GM19324 (cell line): ENCODE results near the gene ARPC1B.
"Not testable (repeated sequence)": the region's sequence is repeated elsewhere in the genome, so short reads cannot be mapped to it uniquely, and the experiment has no call there.

Source experiments
- ATAC-seq: cut with Tn5 transposase; IDR thresholded peaks from one replicate; pipeline ENCODE4 v1.9.1; 2021; ENCODE audit warnings: mild to moderate bottlenecking, moderate library complexity; ENCODE audit not compliant: unreplicated experiment, low FRiP score

ARPC1B gene

DNA sequence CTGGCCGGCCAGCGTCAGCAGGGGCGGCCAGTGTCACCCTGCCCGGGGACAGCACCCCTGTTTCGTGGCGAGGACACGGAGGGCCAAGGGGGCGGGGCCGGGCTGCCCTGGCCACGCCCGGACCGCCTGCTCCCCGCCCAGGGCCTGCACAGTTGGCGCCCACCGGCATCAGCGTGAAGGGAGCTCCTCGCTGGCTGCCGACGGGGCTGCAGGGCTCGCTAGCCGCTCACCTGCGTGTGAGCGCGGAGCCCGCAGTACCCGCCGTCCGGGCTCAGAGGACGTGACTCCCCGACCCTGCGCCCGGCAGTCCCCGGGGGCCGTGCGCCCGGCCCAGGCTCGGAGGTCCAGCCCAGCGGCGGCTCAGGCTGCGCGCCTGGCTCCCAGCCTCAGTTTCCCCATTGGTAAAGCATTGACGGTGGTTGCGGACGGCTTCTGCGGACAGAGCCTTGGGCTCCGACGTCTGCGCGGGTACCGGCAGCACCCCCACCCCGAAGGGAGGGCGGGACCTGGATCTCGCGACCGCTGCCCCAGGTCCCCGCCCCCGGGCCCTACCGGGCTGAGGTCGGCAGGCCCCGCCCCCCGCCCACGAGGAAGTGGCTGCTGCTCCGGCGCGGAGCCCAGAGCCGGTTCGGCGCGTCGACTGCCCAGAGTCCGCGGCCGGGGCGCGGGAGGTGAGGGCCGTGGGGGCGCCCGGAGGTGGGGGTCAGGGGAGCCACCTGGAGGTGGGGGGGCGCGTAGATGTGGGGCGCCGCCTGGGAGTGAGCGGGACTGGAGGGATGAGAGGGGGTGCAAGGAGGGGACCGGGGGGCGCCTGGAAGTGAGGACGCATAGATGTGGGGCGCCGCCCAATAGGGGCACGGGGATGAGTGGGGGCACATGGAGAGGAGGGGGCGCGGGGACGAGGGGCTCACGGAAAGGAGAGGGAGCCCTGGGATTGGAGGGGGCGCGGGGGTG, at the start of gene ARPC1B:
ARPC1B (plus strand) TSS at position 620 of the 954 bp plus-strand sequence. CDS start 10,985 bp downstream, outside the sequence.
- ATAC-seq, result peak; percentile 65

DNA sequence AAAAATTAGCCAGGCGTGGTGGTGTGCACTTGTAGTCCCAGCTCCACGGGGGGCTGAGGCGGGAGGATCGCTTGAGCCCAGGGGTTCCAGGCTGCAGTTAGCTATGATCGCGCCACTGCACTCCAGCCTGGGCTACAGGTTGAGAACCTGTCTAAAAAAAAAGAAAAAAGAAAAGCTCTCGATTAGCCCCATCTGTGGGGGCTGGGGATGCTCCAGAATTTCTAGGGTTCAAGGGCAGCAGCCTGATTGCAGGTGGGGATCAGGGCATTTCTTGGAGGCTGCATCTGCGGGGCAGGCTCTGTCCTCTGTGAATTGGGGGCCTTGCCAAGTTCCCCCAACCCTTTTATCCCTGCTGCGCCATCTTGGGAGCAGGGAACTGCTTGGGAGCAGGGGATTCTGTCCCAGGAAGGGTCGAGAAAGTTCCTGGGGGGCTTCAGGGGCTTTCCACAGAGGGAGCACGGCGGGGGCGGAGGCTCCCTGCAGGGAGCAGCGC, 49.5 kb upstream of the ARPC1B start:
- no peak for ATAC-seq

DNA sequence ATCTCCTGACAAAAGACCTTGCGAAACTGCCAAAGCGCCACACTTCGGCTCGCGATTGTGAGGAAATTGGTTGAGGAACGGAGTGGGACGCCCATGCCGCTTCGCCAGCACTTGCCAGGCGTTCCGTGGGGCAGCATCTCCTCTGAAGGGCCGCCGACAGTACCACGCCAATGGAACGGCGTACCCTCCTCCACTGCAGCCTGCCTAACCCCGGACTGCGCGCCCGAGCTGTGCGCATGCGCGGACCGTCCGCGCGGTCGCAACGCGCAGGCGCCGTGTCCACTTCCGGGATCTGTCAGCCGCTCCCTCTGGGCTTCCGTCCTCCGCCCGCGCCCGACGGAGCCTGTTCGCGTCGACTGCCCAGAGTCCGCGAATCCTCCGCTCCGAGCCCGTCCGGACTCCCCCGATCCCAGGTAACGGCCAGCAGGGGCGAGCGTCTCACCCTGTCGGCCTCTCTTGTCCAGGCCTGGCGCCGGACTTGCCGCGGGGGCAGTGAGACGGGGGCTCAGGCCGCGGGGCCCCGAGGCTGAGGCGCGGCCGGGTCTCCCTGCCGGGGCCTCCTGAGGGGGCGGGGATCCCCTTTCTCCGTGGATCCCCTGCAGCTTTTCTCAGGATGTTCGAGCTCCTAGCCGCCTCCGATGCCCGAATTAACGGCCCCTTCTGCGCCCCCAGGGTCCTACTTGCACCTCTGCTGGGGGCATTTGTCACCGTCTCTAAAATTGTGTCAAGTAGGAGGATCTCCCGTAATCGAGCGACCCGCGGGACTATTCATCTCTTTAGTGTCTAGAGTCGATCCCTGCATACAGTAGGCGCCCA, 48.7 kb upstream of the ARPC1B start, which contains the start of gene ARPC1A:
ARPC1A (plus strand) TSS at position 307 of the 816 bp plus-strand sequence. CDS start 7,456 bp downstream, outside the sequence.
- ATAC-seq, result peak; percentile 97

DNA sequence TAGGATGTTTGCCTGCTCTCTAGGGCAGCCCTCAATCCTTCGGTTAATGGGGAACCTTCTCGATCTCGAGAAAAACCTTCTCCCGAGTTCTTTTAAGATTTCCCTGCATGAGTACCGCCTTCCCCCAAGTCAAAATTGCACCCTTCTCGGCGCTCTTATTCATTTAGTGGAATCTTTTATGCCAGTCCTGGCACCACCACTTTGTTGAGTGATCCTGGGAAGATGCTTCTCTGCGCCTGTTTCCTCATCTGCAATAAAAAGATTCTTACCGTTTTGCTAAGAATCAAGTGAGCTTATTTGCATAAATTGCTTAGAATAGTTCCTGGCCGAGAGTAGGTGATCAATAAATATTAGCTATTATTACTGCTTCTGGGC, 48.1 kb upstream of the ARPC1B start:
- no peak for ATAC-seq

DNA sequence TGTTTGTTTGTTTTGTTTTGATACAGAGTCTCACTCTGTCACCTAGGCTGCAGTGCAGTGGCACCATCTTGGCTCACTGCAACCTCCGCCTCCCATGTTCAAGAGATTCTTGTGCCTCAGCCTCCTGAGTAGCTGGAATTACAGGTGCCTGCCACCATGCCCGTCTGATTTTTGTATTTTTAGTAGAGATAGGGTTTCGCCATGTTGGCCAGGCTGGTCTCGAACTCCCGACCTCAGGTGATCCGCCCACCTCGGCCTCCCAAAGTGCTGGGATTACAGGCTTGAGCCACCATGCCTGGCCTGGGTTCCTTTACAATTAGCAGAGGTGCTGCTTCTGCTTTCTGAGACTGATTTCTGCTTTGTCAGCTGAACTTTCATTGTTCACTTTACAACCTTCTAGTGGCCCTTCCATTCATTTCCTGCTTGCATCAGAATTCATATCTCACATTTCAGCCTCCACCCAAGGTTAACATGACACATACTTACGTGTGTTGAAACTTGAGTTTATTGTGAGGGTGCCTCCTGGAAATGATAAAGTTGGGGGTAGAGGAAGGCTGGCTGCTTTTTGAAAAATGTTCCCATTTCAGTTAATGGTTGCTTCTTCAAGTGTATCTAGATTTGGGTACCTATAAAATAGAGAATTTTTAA, 44.1 kb upstream of the ARPC1B start:
- not testable (repeated sequence) for ATAC-seq

DNA sequence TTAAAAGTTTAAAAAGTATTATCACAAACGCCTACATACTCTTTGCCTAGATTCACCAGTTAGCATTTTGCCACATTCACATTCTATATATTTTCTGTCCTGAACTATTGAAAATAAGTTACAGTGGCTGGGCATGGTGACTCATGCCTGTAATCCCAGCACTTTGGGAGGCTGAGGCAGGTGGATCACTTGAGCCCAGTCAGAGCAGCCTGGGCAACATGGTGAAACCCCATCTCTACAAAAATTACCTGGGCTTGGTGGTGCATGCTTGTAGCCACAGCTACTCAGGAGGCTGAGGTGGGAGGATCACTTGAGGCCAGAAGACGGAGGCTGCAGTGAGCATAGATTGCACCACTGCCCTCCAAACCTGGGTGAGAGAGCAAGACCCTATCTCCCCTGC, 43.5 kb upstream of the ARPC1B start:
- ATAC-seq, result no peak

DNA sequence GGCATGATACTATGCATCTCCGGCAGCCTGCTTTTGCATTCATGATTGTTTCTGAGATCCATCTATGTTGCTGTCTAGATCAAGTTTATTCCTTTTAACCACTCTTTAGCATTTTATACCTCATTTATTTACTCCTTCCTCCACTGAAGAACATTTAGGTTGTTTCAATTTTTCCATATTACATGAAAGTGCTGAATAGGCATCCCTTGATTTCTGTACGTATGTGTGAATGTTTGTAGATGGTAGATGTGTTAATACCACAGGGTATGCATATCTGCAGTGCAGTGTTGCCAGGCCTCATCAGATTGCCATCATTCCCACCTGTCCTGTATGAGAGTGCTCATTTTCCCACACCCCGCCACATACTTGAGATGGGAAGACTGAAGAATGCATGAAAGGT, 34.9 kb upstream of the ARPC1B start:
- no peak for ATAC-seq

DNA sequence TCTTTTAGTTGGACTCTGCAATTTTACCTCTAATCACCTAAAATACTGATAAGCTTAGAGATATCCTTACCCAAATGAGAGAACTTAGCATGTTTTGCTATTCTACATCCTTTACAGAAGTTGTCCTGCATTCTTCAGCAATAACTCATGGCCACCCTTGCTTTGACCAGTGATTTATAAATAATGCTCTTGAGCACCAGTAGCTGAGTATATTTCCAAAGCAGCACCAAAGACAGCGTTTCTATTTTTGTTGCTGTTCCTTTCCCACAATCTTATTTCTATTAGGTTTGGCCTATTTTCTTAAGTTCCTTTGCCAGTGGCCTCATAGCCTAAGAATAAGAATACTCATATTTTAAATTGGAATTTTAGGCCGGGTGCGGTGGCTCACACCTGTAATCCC, 33.9 kb upstream of the ARPC1B start:
- no peak for ATAC-seq

DNA sequence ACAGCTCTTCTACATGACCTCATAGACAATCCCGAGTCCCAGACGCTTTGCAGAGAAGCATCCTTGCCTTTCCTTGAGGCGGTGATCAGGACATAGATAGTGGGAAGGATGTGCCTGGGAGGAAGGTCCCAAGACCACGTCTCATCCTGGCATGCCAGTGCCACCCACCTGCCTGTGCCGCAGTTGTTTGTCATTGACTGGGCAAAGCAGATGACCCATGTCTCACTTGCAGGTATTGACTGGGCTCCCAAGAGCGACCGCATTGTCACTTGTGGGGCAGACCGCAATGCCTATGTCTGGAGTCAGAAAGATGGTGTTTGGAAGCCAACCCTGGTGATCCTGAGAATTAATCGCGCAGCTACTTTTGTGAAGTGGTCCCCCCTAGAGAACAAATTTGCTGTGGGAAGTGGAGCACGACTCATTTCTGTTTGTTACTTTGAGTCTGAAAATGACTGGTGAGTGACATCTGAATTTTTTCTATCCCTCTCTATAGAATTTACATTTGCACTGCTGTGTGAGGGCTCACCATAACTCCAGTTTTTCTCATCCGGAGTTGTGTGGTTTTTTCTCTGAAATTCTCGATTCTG, 30.4 kb upstream of the ARPC1B start:
- no peak for ATAC-seq

DNA sequence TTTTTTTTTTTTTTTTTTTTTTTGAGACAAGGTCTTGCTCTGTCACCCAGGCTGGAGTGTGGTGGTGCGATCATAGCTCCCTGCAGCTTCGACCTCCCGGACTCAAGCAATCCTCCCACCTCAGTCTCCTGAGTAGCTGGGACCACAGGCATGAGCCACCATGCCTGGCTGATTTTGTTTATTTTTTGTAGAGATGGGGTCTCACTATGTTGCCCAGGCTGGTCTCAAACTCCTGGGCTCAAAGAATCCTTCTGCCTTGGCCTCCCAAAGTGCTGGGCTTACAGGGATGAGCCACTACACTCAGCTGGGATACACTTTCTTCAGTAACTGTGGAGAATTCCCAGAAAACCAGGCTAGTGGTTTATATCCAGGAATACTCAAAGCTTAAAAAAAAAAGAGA, 23.9 kb upstream of the ARPC1B start:
- ATAC-seq, result not testable (repeated sequence)

DNA sequence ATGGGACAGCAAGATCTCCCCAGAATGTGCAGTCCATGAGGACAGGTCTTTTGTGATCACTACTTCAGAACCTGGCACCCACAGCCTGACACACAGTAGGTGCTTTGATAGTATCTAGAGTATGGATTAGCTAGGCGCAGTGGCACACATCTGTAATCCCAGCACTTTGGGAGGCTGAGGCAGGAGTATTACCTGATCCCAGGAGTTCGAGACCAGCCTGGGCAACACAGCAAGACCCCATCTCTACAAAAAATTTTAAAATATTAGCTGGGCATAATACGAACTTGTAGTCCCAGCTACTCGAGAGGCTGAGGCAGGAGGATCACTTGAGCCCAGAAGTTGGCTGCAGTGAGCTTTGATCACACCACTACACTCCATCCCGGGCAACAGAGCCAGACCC, 22.3 kb upstream of the ARPC1B start:
- ATAC-seq, result no peak

DNA sequence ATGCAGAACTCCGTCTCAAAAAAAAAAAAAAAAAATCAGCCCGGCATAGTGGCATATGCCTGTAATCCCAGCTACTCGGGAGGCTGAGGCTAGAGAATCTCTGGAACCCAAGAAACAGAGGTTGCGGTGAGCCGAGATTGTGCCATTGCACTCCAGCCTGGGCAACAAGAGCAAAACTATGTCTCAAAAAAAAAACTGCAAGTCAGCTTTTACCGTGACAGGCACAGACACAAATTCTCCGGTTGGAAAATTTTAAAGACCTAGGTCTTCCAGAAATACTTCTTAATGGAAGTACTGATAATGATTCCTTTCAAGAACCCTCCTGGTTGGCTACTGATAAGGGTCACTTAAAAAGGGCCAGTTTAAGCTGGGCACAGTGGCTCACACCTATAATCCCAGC, 19.4 kb upstream of the ARPC1B start:
- ATAC-seq, result no peak

DNA sequence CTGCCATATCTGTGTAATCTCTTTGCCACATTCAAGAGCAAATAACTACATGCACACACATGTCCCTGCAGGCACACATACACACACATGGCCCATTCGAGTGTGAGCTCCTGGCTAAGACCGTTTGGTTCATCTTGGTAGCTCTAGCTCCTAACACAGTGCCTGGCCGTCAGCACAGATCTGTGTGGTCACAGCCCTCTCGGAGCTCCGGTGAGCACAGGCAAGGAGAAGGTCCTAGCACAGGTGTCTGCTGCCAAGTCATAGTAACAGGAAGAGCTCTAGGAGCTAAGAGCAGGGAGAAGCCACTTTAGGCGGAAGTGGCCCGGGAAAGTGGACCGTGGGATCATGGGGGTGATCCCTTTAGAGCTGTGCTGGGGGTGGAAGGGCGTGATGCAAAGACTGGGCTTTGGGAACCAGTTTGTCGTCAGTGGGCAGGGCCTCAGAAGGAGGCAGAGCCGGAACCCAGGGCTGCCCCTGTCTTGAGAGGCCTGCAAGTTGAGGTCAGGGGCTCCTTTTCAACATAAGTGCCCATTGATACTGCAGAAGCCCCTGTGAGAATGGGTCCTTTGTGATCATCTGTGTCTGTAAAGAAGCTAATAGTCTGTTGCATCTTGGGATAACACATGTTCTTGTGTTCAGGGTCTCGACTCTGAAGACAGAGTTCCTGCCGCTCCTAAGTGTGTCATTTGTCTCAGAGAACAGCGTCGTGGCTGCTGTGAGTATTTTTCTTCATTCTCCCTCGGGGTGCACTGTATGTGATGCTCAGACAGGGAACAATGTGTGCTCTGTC, 16.6 kb upstream of the ARPC1B start:
- no peak for ATAC-seq

DNA sequence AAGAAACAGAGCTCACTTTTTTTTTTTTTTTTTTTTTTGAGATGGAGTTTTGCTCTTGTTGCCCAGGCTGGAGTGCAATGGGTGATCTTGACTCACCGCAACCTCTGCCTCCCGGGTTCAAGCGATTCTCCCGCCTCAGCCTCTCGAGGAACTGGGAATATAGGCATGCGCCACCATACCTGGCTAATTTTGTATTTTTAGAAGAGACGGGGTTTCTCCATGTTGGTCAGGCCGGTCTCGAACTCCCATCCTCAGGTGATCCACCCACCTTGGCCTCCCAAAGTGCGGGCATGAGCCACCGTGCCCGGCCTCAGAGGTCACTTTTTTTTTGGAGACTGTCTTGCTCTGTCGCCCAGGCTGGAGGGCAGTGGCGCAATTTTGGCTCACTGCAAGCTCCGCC, 16.0 kb upstream of the ARPC1B start:
- not testable (repeated sequence) for ATAC-seq

DNA sequence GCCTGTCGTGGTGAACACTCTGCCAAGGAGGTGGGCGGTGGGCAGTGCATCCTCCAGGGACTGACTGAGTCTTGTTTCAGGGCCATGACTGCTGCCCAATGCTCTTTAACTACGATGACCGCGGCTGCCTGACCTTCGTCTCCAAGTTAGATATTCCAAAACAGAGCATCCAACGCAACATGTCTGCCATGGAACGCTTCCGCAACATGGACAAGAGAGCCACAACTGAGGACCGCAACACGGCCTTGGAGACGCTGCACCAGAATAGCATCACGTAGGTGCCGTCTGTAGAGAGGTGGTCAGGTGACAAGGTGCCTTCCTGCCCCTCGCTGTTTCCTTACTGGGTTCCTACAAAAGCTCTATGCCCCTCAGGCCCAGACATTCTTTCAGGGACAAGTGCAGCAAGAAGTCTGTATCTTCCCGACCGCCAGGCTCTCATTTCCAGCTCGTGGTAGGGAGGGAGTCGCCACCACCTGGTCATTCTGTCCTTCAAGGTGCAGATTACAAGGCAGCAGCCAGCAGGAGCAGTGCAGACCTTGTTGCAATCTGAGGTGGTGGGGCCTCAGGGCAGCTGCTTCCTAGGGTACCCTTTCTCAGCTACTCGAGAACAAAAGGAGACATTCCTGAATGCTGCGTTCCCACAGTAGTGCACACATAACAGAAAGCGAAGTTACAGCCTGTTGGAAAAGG, 14.9 kb upstream of the ARPC1B start:
- no peak for ATAC-seq

DNA sequence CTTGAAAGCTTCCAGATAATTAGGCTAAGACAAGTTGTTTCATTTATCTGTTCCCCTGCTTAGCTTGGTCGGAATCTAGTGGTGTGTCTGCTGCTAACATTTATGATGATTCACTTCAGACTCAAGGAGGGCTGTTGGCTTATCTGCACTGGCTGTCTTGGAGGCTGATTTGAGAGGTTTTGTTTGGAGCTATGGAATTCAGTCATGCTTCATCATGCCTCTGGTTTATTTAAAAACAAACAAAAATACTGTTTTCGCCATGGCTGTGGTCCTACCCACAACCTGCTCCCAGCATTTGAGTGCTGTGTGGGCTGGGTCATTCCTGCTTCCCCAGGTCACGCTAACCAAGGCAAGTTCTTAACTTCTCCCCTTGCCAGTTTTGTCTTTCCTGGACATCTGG, 11.7 kb upstream of the ARPC1B start:
- no peak for ATAC-seq

DNA sequence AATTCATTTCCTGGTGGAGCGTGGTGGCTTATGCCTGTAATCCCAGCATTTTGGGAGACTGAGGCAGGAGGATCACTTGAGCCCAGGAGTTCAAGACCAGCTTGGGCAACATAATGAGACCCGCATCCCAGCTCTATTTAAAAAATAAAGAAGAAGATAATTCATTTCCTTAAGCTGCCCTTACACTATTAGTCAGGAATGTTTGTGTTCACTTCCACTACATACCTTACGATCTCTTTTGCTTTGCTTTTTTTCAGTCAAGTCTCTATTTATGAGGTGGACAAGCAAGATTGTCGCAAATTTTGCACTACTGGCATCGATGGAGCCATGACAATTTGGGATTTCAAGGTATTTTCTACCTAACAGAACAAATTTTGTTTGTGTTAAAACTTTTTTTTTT, 11.2 kb upstream of the ARPC1B start:
- no peak for ATAC-seq

DNA sequence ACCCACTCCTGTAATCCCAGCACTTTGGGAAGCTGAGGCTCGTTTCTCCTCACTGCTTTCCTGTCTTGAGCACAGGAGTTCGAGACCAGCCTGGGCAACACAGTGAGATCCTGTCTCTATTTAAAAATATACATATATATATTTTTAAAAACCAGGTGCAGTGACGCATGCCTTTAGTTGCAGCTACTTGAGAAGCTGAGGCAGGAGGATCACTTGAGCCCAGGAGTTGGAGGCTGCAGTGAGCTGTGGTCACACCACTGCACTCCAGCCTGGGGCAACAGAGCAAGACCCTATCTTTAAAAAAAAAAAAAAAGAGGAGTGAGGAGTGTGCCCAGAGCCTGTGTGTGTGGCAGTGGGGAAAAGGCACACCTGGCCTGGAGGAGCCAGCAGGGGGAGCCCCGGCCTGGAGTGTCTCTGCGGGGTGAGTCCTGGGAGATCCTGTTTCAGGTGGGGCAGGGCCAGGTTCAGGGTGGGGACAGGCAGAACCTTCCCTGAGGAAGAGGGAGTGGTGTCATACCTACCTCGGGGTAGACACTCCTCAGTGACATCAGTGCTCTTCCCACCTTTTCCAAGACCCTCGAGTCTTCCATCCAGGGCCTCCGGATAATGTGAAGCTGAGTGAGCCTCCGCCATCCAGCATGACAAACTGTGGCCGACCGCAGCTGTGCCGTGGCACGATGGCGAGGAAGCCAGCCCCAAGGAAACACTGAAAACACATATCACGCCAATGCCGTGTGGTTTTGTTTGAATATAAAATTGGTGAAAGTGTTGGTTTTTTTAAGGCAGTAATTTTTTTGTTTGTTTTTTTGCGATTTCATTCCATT, 9.0 kb upstream of the ARPC1B start:
- ATAC-seq, result no peak
